A673 (cell line): ENCODE data around the gene GOLGA3.

Source experiments
- EZH2 ChIP-seq: fragments of 200-600 bp; sonication (generic); IDR thresholded peaks from 2 replicates; pipeline ENCODE4 v1.6.1; 2017; ENCODE audit warnings: borderline replicate concordance, low read depth, mild to moderate bottlenecking, mixed read lengths, antibody characterized with exemption, low read length; ENCODE audit not compliant: poor library complexity, severe bottlenecking
- TF ChIP-seq, protein P1 (sequence below): fragments of 300-800, 200-600 bp; sonication (generic); conservative IDR thresholded peaks from 2 replicates; pipeline ENCODE4 v1.5.1; 2017; ENCODE audit warnings: low read depth, mild to moderate bottlenecking, antibody characterized with exemption, low read length, moderate library complexity, mixed read lengths

DNA sequence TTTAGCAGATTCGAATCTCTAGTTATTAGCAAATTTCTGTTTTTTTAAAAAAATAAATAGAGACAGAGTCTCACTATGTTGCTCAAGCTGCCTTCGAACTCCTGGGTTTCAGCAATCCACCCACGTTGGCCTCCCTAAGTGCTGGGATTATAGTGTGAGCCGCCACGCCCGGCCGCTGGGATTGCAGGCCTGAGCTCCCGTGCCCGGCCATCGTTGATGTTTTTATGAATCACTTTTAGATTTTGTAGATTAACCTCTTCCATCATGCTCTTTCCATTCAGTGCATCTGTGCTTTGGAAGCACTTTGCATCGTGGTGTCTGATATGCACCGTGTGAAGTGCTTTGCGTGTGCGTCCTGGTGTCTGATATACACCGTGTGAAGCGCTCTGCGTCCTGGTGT lies 97.1 kb downstream of the GOLGA3 start:
- TF ChIP-seq, protein P1, sequence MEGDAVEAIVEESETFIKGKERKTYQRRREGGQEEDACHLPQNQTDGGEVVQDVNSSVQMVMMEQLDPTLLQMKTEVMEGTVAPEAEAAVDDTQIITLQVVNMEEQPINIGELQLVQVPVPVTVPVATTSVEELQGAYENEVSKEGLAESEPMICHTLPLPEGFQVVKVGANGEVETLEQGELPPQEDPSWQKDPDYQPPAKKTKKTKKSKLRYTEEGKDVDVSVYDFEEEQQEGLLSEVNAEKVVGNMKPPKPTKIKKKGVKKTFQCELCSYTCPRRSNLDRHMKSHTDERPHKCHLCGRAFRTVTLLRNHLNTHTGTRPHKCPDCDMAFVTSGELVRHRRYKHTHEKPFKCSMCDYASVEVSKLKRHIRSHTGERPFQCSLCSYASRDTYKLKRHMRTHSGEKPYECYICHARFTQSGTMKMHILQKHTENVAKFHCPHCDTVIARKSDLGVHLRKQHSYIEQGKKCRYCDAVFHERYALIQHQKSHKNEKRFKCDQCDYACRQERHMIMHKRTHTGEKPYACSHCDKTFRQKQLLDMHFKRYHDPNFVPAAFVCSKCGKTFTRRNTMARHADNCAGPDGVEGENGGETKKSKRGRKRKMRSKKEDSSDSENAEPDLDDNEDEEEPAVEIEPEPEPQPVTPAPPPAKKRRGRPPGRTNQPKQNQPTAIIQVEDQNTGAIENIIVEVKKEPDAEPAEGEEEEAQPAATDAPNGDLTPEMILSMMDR: no peak
- TF ChIP-seq EZH2: no peak
